OCI-LY3 (cell line): ENCODE measurements around the gene ARHGAP29.

Experiments
- H2AFZ ChIP-seq: fragments of 200-600, 300-600 bp; shearing (Covaris generic); 2 replicates; pipeline ENCODE4 v1.6.0; 2014; ENCODE audit warnings: antibody characterized with exemption, low read depth, low read length
- H3K27ac ChIP-seq: fragments of 200-600, 300-600 bp; sonication (generic); 2 replicates; pipeline ENCODE4 v1.5.1; 2014; ENCODE audit warnings: mild to moderate bottlenecking, low read length, moderate library complexity, mixed read lengths
- H3K27me3 ChIP-seq: fragments of 200-600, 300-600 bp; sonication (generic); 2 replicates; pipeline ENCODE4 v1.6.1; 2014; ENCODE audit warnings: low read depth, low read length, mixed read lengths
- H3K36me3 ChIP-seq: fragments of 200-600, 300-600 bp; sonication (generic); replicated peaks from 2 replicates; pipeline ENCODE3; 2014; ENCODE audit warnings: low read depth, low read length, mixed read lengths
- H3K4me1 ChIP-seq: fragments of 300-600, 200-600 bp; sonication (generic); 2 replicates; pipeline ENCODE4 v1.6.1; 2014; ENCODE audit warnings: low read length, mixed read lengths
- H3K4me2 ChIP-seq: fragments of 200-600, 300-600 bp; sonication (generic); 2 replicates; pipeline ENCODE4 v1.6.1; 2014; ENCODE audit warnings: low read length, mixed read lengths
- H3K4me3 ChIP-seq: fragments of 300-600, 200-600 bp; sonication (generic); 2 replicates; pipeline ENCODE4 v1.5.1; 2014; ENCODE audit warnings: antibody characterized with exemption, mild to moderate bottlenecking, low read length, moderate library complexity
- H3K79me2 ChIP-seq: fragments of 300-600, 200-600 bp; shearing (Covaris generic); 2 replicates; pipeline ENCODE4 v1.6.1; 2014; ENCODE audit warnings: mild to moderate bottlenecking, low read length, mixed read lengths
- H3K9ac ChIP-seq: fragments of 300-600, 200-600 bp; shearing (Covaris generic); 2 replicates; pipeline ENCODE4 v1.6.0; 2014; ENCODE audit warnings: mild to moderate bottlenecking, low read length, moderate library complexity
- H3K9me3 ChIP-seq: fragments of 200-600, 300-600 bp; shearing (Covaris generic); 2 replicates; pipeline ENCODE4 v1.6.1; 2014; ENCODE audit warnings: low read length, mixed read lengths; ENCODE audit not compliant: insufficient read depth
- H4K20me1 ChIP-seq: fragments of 200-600, 300-600 bp; sonication (generic); 2 replicates; pipeline ENCODE4 v1.6.1; 2016; ENCODE audit warnings: low read length, mixed read lengths; ENCODE audit not compliant: insufficient read depth
- EZH2phosphoT487 ChIP-seq: fragments of 200-600 bp; shearing (Covaris generic); IDR thresholded peaks from 2 replicates; pipeline ENCODE4 v1.6.1; 2018; ENCODE audit warnings: antibody characterized with exemption, mixed run types, low read depth
- TF ChIP-seq, protein P1 (sequence below): fragments of 200-600, 300-600 bp; sonication (generic); IDR thresholded peaks from 2 replicates; pipeline ENCODE4 v1.5.1; 2014; ENCODE audit warnings: antibody characterized with exemption, low read length, low read depth

Gene ARHGAP29

DNA sequence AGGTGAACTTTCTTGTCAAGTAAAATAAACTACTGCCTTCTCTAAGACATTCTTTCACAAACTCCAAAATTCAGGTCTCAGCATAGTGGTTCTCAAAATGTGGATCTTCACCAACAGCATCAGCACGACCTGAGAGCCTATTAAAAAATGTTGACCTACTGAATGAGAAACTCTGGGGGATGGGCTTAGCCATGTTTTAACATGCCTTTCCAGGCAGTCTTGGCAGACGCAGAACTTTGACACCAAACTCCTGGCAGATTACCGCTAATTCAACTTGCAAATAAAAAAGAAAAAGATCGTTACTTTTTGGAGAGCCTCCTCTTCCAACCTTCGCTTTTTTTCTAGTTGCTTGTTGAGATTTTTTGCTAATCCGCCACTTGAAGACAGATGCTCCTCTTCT lies 35.1 kb downstream of the ARHGAP29 start:
- Histone ChIP-seq H3K36me3 (no peaks in the 10 kb centered on the region), H4K20me1 (no peaks in the 10 kb centered on the region), H3K4me3 (no peak overlapping the region), H2AFZ (no peak overlapping the region), H3K4me1 (no peaks in the 10 kb centered on the region), H3K9ac (no peak overlapping the region), H3K27me3 (no peaks in the 10 kb centered on the region), H3K27ac (no peak overlapping the region), H3K79me2 (no peaks in the 10 kb centered on the region), H3K4me2 (no peak overlapping the region), H3K9me3 (no peaks in the 10 kb centered on the region)
- TF ChIP-seq, protein P1, sequence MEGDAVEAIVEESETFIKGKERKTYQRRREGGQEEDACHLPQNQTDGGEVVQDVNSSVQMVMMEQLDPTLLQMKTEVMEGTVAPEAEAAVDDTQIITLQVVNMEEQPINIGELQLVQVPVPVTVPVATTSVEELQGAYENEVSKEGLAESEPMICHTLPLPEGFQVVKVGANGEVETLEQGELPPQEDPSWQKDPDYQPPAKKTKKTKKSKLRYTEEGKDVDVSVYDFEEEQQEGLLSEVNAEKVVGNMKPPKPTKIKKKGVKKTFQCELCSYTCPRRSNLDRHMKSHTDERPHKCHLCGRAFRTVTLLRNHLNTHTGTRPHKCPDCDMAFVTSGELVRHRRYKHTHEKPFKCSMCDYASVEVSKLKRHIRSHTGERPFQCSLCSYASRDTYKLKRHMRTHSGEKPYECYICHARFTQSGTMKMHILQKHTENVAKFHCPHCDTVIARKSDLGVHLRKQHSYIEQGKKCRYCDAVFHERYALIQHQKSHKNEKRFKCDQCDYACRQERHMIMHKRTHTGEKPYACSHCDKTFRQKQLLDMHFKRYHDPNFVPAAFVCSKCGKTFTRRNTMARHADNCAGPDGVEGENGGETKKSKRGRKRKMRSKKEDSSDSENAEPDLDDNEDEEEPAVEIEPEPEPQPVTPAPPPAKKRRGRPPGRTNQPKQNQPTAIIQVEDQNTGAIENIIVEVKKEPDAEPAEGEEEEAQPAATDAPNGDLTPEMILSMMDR: no peak
- TF ChIP-seq EZH2phosphoT487: no peak

DNA sequence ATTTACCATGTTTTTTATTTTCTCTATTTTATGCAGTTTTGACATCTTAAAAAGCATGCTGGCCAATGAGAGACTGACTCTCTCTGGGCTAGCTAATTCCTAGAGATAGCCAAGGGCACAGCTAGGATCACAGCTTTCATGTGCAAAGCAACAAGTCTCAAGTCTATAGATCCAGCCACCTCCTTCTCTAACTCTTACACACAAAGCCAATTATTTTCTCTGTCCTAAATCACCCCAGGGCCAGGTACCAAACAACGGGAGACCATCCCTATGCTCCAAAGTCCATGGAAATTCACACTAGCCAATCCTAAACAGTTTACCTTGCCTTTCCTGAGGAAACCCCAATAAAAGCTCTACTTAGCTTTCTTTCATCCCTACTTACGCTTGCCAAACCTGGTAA lies 38.0 kb downstream of the ARHGAP29 start:
- Histone ChIP-seq H3K27ac (no peak overlapping the region), H3K4me3 (no peak overlapping the region)
- TF ChIP-seq, protein P1: no peak
- TF ChIP-seq EZH2phosphoT487: no peak

DNA sequence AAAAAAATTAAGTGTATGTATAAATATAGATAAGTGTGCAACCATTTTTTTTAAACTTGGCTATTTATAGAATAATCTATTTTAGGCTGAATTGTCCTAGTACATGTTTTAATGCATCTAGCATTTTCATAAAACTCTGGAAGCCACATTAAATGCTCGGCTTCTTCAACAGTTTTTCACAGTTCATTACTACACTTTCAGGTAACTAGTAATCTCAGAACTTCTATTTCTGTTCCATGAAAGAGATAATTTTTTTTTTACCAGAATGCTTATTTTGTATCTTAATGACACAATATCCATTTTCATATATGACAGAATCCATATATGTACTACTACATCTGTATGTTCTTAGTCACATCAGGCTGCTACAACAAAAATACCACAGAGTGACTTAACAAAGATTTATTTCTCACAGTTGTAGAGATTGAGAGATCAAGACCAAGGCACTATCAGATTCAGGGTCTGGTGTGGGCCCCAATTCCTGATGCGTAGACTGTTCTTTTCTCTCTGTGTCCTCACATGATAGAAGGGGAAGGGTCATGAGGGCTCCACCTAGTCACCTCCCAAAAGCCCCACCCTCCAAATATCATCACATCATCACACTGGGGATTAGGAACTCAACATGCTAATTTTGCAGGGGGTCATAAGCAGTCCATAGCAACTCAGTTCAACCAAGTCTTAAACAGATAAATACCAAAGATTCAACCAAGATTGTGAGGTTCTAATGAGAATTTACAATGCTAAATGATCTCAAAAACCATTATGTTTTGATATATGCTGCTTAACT lies 43.1 kb downstream of the ARHGAP29 start:
- Histone ChIP-seq H4K20me1 (no peaks in the 10 kb centered on the region), H2AFZ (no peak overlapping the region), H3K9ac (no peak overlapping the region), H3K4me1 (no peaks in the 10 kb centered on the region), H3K4me3 (no peak overlapping the region), H3K36me3 (no peaks in the 10 kb centered on the region), H3K79me2 (no peaks in the 10 kb centered on the region), H3K9me3 (no peaks in the 10 kb centered on the region), H3K27me3 (peaks cover 20% of the 10 kb centered on the region), H3K4me2 (no peak overlapping the region), H3K27ac (no peak overlapping the region)
- TF ChIP-seq, protein P1: no peak
- TF ChIP-seq EZH2phosphoT487: no peak

More for the DNA sequence above, 38.0 kb downstream of the ARHGAP29 start:
- Histone ChIP-seq H2AFZ (no peak overlapping the region), H3K9me3 (no peaks in the 10 kb centered on the region), H3K4me1 (no peaks in the 10 kb centered on the region), H3K79me2 (no peaks in the 10 kb centered on the region), H3K9ac (no peak overlapping the region), H3K36me3 (no peaks in the 10 kb centered on the region), H3K27me3 (peaks cover 7% of the 10 kb centered on the region; the same call in 1 of the 2 replicates), H4K20me1 (no peaks in the 10 kb centered on the region), H3K4me2 (no peak overlapping the region)

DNA sequence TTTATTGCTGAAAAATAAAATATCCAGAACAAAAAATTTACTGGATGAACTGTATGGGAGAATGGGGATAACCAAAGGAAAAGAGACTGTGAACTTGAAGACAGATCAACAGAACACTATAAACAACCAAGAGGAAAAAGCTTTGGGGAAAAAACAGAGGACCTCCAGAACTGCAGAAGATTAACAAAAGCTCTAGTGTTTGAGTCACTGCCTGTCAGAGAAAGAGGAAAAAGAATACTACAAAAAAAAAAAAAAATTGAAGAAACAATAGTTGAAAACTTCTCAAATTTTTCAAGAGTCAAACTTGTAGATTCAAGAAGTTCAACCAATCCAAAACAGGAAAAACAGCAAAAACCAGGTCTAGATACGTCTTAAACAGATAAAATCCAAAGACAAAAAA lies 44.3 kb downstream of the ARHGAP29 start:
- no peaks in the 10 kb centered on the region for H4K20me1 ChIP-seq
- H3K79me2 ChIP-seq: no peaks in the 10 kb centered on the region
- no peaks in the 10 kb centered on the region for H3K36me3 ChIP-seq
- H2AFZ ChIP-seq: no peak overlapping the region
- no peaks in the 10 kb centered on the region for H3K4me1 ChIP-seq
- H3K9ac ChIP-seq: no peak overlapping the region
- H3K4me2 ChIP-seq: no peak overlapping the region
- H3K27me3 ChIP-seq: peaks cover 20% of the 10 kb centered on the region
- no peak overlapping the region for H3K4me3 ChIP-seq
- H3K27ac ChIP-seq: no peak overlapping the region
- no peaks in the 10 kb centered on the region for H3K9me3 ChIP-seq
- no peak for TF ChIP-seq EZH2phosphoT487
- TF ChIP-seq, protein P1: no peak
